ENCODE measurements around the gene CYP20A1.
"Not testable (repeated sequence)": the region's sequence is repeated elsewhere in the genome, so short reads cannot be mapped to it uniquely, and the experiment has no call there.

The CYP20A1 gene

DNA sequence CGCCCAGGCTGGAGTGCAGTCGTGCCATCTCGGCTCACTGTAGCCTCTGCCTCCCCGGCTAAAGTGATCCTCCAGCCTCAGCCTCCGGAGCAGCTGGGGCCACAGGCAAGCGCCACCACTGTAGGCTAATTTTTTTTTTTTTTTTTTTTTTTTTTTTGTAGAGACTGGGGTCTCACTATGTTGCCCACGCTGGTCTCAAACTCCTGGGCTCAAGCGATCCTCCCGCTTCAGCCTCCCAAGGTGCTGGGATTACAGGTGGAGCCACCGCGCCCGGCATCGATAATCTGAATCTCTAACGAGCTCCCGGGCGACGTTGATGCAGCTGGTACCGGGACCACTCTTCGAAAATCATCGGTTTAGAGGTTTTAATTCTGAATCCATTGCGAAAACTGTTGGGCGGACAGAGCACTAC is 520 bp upstream of the CYP20A1 start:
- peak overlapping the region; percentile 97 for H3K4me3 Mint-ChIP-seq
- peaks cover 27% of the 10 kb centered on the region for H3K36me3 Mint-ChIP-seq (ENCODE audit: insufficient read depth)
- H3K27ac Mint-ChIP-seq (ENCODE audit: low read depth), result peak overlapping the region; percentile 100
- ATAC-seq (replicated peaks; ENCODE audit: extremely low read depth, poor library complexity, severe bottlenecking) (no peak), DNase-seq (ENCODE audit: low spot score in 2 of 2) (no peak)
- H3K9me3 Mint-ChIP-seq, result no peaks in the 10 kb centered on the region
- no peaks in the 10 kb centered on the region for H3K27me3 Mint-ChIP-seq
- H3K4me1 Mint-ChIP-seq, result peaks cover 37% of the 10 kb centered on the region

DNA sequence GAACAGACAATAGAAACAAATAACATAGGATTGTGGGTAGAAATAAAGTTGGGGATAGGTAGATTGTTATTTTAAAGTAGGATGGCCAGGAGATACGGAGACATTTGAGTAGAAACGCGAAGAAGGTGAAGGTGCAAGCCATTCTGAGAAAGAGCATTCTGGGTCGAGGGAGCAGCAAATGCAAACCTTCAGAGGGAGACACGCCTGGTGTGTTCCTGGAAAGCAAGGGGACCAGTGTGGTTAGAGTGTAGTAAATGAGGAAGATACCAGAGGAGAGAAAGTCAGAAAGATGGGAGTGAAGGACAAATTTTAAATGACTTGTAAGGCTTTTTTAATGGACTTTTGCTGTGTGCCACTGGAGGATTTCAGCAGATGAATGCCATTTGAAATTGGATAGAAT is 1.7 kb downstream of the CYP20A1 start:
- ATAC-seq (replicated peaks; ENCODE audit: extremely low read depth, poor library complexity, severe bottlenecking) (no peak), DNase-seq (ENCODE audit: low spot score in 2 of 2) (no peak)
- H3K27me3 Mint-ChIP-seq, result no peaks in the 10 kb centered on the region
- no peaks in the 10 kb centered on the region for H3K9me3 Mint-ChIP-seq
- peak overlapping the region; percentile 97 for H3K4me3 Mint-ChIP-seq
- H3K27ac Mint-ChIP-seq (ENCODE audit: low read depth), result peak overlapping the region; percentile 100
- peaks cover 43% of the 10 kb centered on the region for H3K4me1 Mint-ChIP-seq
- peaks cover 40% of the 10 kb centered on the region for H3K36me3 Mint-ChIP-seq (ENCODE audit: insufficient read depth)

DNA sequence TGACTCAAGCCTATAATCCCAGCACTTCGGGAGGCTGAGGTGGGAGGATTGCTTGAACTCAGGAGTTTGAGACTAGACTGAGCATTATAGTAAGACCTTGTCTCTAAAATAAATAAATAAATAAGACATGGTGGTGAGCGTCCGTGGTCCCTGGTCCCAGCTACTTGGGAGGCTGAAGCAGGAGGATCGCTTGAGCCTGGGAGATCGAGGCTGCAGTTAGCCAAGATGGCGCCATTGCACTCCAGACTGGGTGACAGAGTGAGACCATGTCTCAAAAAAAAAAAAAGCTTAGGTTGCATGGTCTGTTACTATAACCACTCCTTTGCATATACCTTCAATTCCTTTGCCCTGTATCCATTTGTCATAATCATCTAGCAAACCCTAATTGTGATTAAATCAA is 3.7 kb downstream of the CYP20A1 start:
- Mint-ChIP-seq H3K36me3 (ENCODE audit: insufficient read depth) (peaks cover 51% of the 10 kb centered on the region), H3K4me3 (peak overlapping the region; percentile 12), H3K9me3 (no peaks in the 10 kb centered on the region), H3K27ac (ENCODE audit: low read depth) (no peak overlapping the region), H3K27me3 (no peaks in the 10 kb centered on the region), H3K4me1 (peaks cover 43% of the 10 kb centered on the region)
- no peak for DNase-seq (ENCODE audit: low spot score in 2 of 2)
- ATAC-seq (replicated peaks; ENCODE audit: extremely low read depth, poor library complexity, severe bottlenecking), result no peak

DNA sequence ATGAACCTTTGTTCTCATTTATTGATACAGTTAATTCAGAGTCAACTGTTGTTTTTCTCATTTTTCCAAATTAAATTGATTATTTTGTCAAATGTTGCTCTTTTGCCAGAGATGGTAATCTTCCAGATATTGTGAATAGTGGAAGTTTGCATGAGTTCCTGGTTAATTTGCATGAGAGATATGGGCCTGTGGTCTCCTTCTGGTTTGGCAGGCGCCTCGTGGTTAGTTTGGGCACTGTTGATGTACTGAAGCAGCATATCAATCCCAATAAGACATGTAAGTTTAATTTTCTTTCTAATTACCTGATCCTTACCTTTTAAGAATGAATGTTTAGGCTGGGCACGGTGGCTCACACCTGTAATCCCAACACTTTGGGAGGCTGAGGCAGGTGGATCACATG is 7.8 kb downstream of the CYP20A1 start:
- ATAC-seq (replicated peaks; ENCODE audit: extremely low read depth, poor library complexity, severe bottlenecking) (no peak), DNase-seq (ENCODE audit: low spot score in 2 of 2) (no peak)
- Mint-ChIP-seq H3K36me3 (ENCODE audit: insufficient read depth) (peaks cover 45% of the 10 kb centered on the region), H3K4me3 (no peak overlapping the region), H3K27ac (ENCODE audit: low read depth) (no peak overlapping the region), H3K27me3 (no peaks in the 10 kb centered on the region), H3K4me1 (peaks cover 19% of the 10 kb centered on the region), H3K9me3 (no peaks in the 10 kb centered on the region)

DNA sequence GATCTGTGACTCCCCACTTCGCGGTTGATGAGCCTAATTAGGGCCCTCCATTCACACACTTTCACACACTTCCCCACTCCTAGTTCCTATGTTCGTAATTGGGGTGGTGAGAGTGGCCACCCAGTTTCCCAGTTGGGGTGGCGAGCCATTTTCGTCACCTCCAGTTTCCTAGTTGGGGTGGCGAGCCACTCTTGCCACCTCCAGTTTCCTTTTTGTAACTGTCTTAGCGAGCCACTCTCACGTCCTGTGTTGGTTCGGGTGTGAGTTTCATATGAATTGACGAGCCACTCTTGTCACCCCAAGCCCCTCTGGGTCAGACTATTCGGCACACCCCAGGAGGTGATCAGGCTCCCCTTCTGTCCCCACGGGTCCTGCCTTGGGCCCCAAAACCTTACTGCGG is 14.0 kb downstream of the CYP20A1 start:
- H3K4me3 Mint-ChIP-seq, result peak overlapping the region; percentile 8
- ATAC-seq (replicated peaks; ENCODE audit: extremely low read depth, poor library complexity, severe bottlenecking) (no peak), DNase-seq (ENCODE audit: low spot score in 2 of 2) (no peak)
- peaks cover 11% of the 10 kb centered on the region for H3K4me1 Mint-ChIP-seq
- no peaks in the 10 kb centered on the region for H3K27me3 Mint-ChIP-seq
- peaks cover 49% of the 10 kb centered on the region for H3K36me3 Mint-ChIP-seq (ENCODE audit: insufficient read depth)
- peak overlapping the region; percentile 56 for H3K27ac Mint-ChIP-seq (ENCODE audit: low read depth)
- H3K9me3 Mint-ChIP-seq, result no peaks in the 10 kb centered on the region

DNA sequence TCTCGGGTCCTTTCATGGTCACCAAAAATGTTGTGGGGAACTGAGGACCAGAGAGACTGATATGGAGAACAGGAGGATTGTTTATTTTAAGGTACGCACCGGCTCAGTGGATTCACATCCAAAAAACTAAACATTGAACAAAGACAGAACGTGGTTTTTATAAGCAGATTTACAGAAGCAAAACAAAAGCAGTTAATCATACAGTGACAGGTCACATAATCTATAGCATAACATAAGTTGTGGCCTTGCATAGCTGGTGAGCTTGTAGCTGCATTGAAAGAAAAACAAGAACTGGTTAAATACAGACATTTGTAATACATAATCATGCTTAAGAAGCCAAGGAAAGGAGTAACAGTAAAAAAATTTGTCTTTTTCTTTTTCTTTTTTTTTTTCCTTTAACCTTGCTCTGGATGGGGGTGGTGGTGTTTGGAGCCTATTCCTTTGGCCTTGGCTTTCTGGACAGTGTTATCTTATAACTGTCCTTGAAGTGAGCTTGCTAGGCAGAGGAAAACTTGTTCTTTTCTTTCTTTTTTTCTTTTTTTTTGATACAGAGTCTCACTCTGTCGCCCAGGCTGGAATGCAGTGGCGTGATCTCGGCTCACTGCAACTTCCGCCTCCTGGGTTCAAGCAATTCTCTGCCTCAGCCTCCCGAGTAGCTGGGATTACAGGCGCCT is 14.7 kb downstream of the CYP20A1 start:
- Mint-ChIP-seq H3K27ac (ENCODE audit: low read depth) (peak overlapping the region; percentile 56), H3K4me3 (peak overlapping the region; percentile 8), H3K4me1 (peaks cover 14% of the 10 kb centered on the region), H3K36me3 (ENCODE audit: insufficient read depth) (peaks cover 52% of the 10 kb centered on the region)
- not testable (repeated sequence) for DNase-seq (ENCODE audit: low spot score in 2 of 2); H3K9me3 Mint-ChIP-seq; H3K27me3 Mint-ChIP-seq; ATAC-seq (replicated peaks; ENCODE audit: extremely low read depth, poor library complexity, severe bottlenecking)

DNA sequence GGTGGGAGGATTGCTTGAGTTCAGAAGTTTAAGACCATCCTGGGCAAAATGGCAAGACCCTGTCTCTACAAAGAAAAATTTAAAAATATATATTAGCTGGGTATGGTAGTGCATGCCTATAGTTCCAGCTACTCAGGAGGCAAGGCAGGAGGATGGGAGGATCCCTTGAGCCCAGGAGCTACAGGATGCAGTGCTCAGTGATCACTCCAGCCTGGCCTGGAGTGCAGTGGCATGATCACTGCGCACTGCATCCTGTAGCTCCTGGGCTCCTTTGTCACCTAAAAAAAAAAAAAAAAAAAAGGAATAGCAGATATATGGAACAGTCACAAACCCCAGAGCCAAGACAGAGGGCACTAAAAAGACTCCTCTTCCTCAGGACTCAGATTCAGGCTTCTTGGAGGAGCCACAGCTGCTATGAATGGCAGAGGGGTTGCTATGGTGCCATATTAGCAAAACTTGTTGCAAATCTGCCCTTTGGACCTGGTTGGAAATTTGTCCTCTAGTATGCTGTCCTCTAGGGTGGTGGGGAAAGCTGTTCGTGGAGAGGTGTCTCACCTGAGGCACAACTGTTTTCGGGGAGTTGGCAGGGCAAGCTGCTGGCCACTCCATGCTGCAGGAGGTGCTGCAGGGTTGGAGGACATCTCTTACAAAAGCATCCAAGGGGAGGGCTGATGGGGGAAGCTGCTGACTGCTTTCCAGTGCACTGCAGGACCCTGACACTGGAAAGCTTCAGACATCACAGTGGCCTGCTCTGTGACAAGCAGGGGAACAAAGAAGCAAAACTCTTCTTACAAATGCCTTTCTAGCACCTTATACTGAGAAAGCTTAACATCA is 22.7 kb downstream of the CYP20A1 start:
- Mint-ChIP-seq H3K36me3 (ENCODE audit: insufficient read depth) (peaks cover 43% of the 10 kb centered on the region), H3K27me3 (no peaks in the 10 kb centered on the region)
- no peak for DNase-seq (ENCODE audit: low spot score in 2 of 2)

DNA sequence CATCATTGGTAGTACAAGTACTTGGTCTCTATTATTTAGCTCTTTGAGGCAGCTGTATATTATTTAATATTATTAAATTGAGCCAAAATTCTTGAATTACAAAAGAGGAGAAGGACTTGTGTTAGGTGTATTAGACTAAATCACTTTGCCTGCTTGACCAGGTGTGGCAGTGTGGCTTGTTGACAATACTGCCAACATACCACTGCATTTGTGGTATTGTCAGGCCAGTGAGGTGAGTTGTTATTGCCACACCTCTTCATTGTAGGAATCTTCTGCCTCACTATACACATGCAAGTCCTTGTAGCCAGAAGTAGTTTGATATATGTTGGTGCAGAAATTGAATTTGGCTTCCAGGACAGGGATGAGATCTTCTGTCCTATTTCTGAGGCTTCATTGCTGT is 40.5 kb downstream of the CYP20A1 start:
- DNase-seq (ENCODE audit: low spot score in 2 of 2) (no peak), ATAC-seq (replicated peaks; ENCODE audit: extremely low read depth, poor library complexity, severe bottlenecking) (no peak)
- Mint-ChIP-seq H3K27ac (ENCODE audit: low read depth) (no peak overlapping the region), H3K4me1 (peaks cover 9% of the 10 kb centered on the region), H3K4me3 (no peak overlapping the region), H3K36me3 (ENCODE audit: insufficient read depth) (peaks cover 77% of the 10 kb centered on the region), H3K9me3 (no peaks in the 10 kb centered on the region), H3K27me3 (no peaks in the 10 kb centered on the region)

More for the DNA sequence above, 22.7 kb downstream of the CYP20A1 start:
- no peak for ATAC-seq (replicated peaks; ENCODE audit: extremely low read depth, poor library complexity, severe bottlenecking)
- Mint-ChIP-seq H3K9me3 (no peaks in the 10 kb centered on the region), H3K4me3 (no peak overlapping the region), H3K27ac (ENCODE audit: low read depth) (no peak overlapping the region), H3K4me1 (peaks cover 27% of the 10 kb centered on the region)

DNA sequence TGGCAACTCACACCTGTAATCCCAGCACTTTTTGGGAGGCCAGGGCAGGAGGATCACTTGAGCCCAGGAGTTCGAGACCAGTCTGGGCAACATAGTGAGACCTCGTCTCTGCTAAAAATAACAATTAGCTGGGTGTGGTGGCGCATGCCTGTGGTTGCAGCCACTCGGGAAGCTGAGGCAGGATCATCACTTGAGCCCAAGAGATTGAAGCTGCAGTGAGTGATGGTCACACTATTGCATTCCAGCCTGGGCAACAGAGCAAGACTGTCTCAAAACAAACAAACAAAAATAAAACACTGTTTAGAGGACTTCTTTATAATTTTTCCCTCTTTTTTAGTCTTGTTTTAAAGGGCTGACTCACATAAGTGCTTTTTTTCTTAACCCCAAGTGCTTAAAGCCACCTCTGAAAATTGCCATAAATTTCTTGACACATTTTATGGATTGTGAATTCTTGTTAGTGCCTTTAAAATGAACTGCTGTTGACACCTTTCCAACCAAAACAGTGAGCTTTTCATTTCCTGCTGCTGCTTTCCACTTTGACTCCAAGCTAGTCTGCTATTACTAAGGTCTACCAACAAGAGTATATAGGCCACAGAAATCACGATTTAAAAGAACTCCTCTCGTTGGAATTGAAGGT is 41.7 kb downstream of the CYP20A1 start:
- H3K4me1 Mint-ChIP-seq, result peaks cover 9% of the 10 kb centered on the region
- H3K27ac Mint-ChIP-seq (ENCODE audit: low read depth), result no peak overlapping the region
- H3K27me3 Mint-ChIP-seq, result no peaks in the 10 kb centered on the region
- H3K9me3 Mint-ChIP-seq, result no peaks in the 10 kb centered on the region
- H3K4me3 Mint-ChIP-seq, result no peak overlapping the region
- ATAC-seq (replicated peaks; ENCODE audit: extremely low read depth, poor library complexity, severe bottlenecking) (no peak), DNase-seq (ENCODE audit: low spot score in 2 of 2) (no peak)
- peaks cover 77% of the 10 kb centered on the region for H3K36me3 Mint-ChIP-seq (ENCODE audit: insufficient read depth)

DNA sequence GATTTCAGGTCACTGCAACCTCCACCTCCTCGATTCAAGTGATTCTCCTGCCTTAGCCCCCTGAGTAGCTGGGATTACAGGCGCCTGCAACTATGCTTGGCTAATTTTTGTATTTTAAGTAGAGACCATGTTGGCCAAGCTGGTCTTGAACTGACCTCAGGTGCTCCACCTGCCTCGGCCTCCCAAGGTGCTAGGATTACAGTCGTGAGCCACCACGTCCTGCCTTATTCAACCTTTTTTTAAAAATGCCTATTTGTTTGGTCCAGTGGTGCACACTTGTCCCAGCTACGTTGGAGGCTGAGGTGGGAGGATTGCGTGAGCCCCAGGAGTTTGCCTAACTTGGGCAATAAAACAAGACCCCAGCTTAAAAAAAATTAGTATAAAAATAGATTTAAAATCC is 43.3 kb downstream of the CYP20A1 start:
- H3K4me3 Mint-ChIP-seq, result no peak overlapping the region

DNA sequence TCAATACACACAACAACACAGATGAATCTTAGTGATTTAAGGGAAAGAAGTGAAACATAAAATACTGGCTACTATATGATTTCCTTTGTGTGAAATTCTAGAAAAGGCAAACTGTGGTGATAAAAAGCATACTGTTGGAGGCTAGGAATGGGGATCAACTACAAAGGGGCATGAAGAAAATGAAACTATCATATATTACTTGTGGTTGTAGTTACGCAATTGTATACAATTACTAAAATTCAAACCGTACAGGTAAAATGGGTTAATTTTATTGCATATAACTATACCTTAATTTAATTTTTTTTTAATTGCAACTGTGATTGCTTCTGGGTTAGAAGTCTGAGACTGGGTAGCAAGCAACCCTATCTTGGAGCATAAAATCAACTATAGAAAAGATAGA is 47.7 kb downstream of the CYP20A1 start:
- Mint-ChIP-seq H3K36me3 (ENCODE audit: insufficient read depth) (peaks cover 46% of the 10 kb centered on the region), H3K9me3 (no peaks in the 10 kb centered on the region), H3K4me3 (no peak overlapping the region), H3K4me1 (peaks cover 5% of the 10 kb centered on the region), H3K27me3 (no peaks in the 10 kb centered on the region), H3K27ac (ENCODE audit: low read depth) (no peak overlapping the region)
- no peak for DNase-seq (ENCODE audit: low spot score in 2 of 2)
- ATAC-seq (replicated peaks; ENCODE audit: extremely low read depth, poor library complexity, severe bottlenecking), result no peak

More for the DNA sequence above, 43.3 kb downstream of the CYP20A1 start:
- Mint-ChIP-seq H3K27ac (ENCODE audit: low read depth) (no peak overlapping the region), H3K9me3 (no peaks in the 10 kb centered on the region), H3K4me1 (no peaks in the 10 kb centered on the region), H3K36me3 (ENCODE audit: insufficient read depth) (peaks cover 73% of the 10 kb centered on the region), H3K27me3 (no peaks in the 10 kb centered on the region)
- no peak for DNase-seq (ENCODE audit: low spot score in 2 of 2)
- no peak for ATAC-seq (replicated peaks; ENCODE audit: extremely low read depth, poor library complexity, severe bottlenecking)

DNA sequence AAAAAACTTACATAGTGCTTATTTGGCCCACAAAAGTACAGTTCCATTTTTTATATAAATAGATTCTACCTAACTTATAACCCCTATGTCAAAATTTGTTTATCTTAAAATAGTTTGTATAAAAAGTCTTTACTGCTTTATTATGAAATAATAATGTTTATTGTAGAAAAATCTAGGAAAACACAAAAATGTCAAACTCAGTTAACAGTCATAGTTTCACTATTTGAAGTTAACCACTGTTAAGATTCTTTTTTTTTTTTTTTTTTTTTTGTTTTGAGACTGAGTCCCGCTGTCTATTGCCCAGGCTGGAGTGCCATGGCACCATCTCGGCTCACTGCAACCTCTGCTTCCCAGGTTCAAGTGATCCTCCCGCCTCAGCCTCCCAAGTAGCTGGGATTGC is 62.8 kb downstream of the CYP20A1 start:
- no peaks in the 10 kb centered on the region for H3K4me1 Mint-ChIP-seq
- no peak for DNase-seq (ENCODE audit: low spot score in 2 of 2)
- H3K4me3 Mint-ChIP-seq, result no peak overlapping the region
- H3K27me3 Mint-ChIP-seq, result no peaks in the 10 kb centered on the region
- no peaks in the 10 kb centered on the region for H3K9me3 Mint-ChIP-seq
- H3K27ac Mint-ChIP-seq (ENCODE audit: low read depth), result no peak overlapping the region
- ATAC-seq (replicated peaks; ENCODE audit: extremely low read depth, poor library complexity, severe bottlenecking), result no peak
- peaks cover 25% of the 10 kb centered on the region for H3K36me3 Mint-ChIP-seq (ENCODE audit: insufficient read depth)

DNA sequence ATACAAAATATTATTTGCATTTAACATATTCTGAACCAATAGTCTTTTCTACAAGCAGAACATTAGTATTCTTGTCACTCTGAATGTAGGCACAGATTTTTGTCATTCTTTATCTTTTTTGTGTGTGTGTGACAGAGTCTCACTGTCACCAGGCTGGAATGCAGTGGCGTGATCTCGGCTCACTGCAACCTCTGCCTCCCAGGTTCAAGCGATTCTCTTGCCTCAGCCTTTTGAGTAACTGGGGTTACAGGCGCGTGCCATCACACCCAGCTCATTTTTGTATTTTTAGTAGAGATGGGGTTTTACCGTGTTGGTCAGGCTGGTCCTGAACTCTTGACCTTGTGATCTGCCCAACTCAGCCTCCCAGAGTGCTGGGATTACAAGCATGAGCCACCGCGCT is 63.8 kb downstream of the CYP20A1 start:
- H3K4me1 Mint-ChIP-seq; H3K9me3 Mint-ChIP-seq; H3K27me3 Mint-ChIP-seq; DNase-seq (ENCODE audit: low spot score in 2 of 2); H3K4me3 Mint-ChIP-seq; ATAC-seq (replicated peaks; ENCODE audit: extremely low read depth, poor library complexity, severe bottlenecking); H3K27ac Mint-ChIP-seq (ENCODE audit: low read depth): not testable (repeated sequence)
- H3K36me3 Mint-ChIP-seq (ENCODE audit: insufficient read depth), result peaks cover 21% of the 10 kb centered on the region

Measured in central memory CD8-positive, alpha-beta T cell (primary cell).